ENCODE results near the gene ATF4. TPM values are rescaled to one million over a fixed set of nuclear protein-coding genes. Genes with fewer than 3 reads are reported as not detected.
A peak's percentile ranks its signal among the peaks of the same experiment; 100 is the strongest.

The ATF4 gene
- total and polyA plus RNA-seq, 7 donors = 246 to 1,369 (median 839) TPM

DNA sequence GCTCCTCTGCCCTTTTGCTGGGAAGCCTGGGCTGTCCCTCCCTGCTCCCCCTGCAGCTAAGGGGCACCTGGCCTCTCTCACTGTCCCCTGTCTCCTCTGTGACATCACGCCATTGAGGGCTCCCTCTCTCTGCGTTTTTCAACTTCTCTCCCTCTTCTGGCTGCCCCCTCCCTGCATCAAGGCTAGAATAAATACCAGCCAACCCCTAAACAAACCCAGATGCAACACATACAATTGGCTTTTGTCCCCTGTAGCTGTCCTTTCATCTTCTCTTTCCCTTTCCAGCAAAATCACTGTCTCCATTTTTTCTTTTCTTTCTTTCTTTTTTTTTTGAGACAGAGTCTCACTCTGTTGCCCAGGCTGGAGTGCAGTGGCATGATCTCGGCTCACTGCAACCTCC is 21.6 kb upstream of the ATF4 start:
- Histone ChIP-seq H3K27me3 (ENCODE audit: insufficient read depth in 3 of 3, low read length in 2 of 3) (no peaks in the 10 kb centered on the region), H3K9me3 (no peaks in the 10 kb centered on the region), H3K4me3 (no peak overlapping the region), H3K36me3 (ENCODE audit: insufficient read depth in 1 of 2, low read depth in 1 of 2) (peaks cover 0 to 3% of the 10 kb centered on the region in 2 donors), H3K27ac (peak overlapping the region; percentile 4), H3K4me1 (peaks cover 22% of the 10 kb centered on the region)
- ATAC-seq = no peak
- no peak for DNase-seq
- TF ChIP-seq, protein P1, sequence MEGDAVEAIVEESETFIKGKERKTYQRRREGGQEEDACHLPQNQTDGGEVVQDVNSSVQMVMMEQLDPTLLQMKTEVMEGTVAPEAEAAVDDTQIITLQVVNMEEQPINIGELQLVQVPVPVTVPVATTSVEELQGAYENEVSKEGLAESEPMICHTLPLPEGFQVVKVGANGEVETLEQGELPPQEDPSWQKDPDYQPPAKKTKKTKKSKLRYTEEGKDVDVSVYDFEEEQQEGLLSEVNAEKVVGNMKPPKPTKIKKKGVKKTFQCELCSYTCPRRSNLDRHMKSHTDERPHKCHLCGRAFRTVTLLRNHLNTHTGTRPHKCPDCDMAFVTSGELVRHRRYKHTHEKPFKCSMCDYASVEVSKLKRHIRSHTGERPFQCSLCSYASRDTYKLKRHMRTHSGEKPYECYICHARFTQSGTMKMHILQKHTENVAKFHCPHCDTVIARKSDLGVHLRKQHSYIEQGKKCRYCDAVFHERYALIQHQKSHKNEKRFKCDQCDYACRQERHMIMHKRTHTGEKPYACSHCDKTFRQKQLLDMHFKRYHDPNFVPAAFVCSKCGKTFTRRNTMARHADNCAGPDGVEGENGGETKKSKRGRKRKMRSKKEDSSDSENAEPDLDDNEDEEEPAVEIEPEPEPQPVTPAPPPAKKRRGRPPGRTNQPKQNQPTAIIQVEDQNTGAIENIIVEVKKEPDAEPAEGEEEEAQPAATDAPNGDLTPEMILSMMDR (IDR thresholded peaks at IDR 0.05) = no peak
- WGBS, 3 donors = 34 to 51% (median 34%) methylated on average over 3 of the region's 3 CpGs
- intact Hi-C loops (cut with DNase I) = loop anchor here in 1 of 2 donors (10.0 kb wide), 1 partner anchor 94 kb away; no protein-coding TSS in a partner anchor

DNA sequence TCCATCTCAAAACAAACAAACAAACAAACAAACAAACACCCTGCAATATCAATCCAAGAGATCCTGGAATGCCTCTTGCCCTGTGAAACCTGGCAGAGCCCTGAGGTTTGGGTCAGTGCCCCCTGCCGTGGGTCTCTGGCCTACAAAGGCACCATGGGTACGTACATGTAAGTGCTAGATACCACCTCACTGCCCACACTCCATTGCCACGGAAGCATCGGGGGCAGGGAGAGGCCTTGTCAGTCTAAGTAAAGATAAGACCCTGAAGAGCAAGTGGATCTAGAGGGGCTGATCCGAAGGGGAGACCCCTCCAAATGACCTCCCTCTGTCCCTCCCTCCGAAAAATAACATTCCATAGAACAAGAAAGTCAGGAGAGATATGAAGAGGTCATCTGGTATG is 20.3 kb upstream of the ATF4 start:
- no peak for ATAC-seq
- Histone ChIP-seq H3K36me3 (ENCODE audit: insufficient read depth in 1 of 2, low read depth in 1 of 2) (peaks cover under 1 to 16% of the 10 kb centered on the region in 2 donors), H3K4me3 (no peak overlapping the region), H3K27me3 (ENCODE audit: insufficient read depth in 3 of 3, low read length in 2 of 3) (no peaks in the 10 kb centered on the region), H3K4me1 (peaks cover 26% of the 10 kb centered on the region), H3K27ac (peak overlapping the region; percentile 91), H3K9me3 (no peaks in the 10 kb centered on the region)
- no peak for DNase-seq
- TF ChIP-seq, protein P1 (IDR thresholded peaks at IDR 0.05) = no peak
- 84 to 89% (median 88%) methylated on average over 6 of the region's 6 CpGs for WGBS, 3 donors
- intact Hi-C loops (cut with DNase I) = no loop called here

DNA sequence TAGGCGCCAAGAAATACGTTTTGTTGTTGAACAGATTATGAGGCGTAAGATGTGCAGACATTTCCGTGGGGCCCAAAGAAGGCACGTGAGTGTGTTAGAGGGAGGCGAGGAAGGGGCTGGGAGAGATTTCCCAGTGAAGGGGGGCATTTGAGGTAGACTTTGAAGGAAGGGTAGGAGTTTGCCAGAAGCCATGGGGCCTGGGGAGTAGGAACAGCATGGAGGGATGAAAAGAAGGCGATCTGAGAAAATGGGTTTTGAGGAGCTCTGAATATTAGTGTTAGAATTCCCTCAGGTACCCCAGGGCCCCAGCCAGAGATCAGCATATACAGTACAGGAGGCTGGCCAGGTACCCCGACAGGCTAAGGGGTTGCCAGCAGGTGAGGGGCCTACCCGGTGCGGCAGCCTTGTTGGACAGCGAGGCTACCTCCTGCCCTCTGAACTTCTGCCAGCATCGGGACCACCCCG is 18.7 kb upstream of the ATF4 start:
- Histone ChIP-seq H3K27me3 (ENCODE audit: insufficient read depth in 3 of 3, low read length in 2 of 3) (no peaks in the 10 kb centered on the region), H3K9me3 (no peaks in the 10 kb centered on the region), H3K36me3 (ENCODE audit: insufficient read depth in 1 of 2, low read depth in 1 of 2) (peaks cover 6 to 32% of the 10 kb centered on the region in 2 donors), H3K4me3 (peak overlapping the region; percentile 87), H3K27ac (peak overlapping the region; percentile 91), H3K4me1 (peaks cover 20% of the 10 kb centered on the region)
- TF ChIP-seq, protein P1 (IDR thresholded peaks at IDR 0.05) = no peak
- 29 to 34% (median 34%) methylated on average over 13 of the region's 13 CpGs for WGBS, 3 donors
- ATAC-seq (no peak), DNase-seq (no peak)
- intact Hi-C loops (cut with DNase I) = loop anchor here in 1 of 2 donors (2.0 kb wide), 2 partner anchors 17 to 27 kb away; no protein-coding TSS in a partner anchor

DNA sequence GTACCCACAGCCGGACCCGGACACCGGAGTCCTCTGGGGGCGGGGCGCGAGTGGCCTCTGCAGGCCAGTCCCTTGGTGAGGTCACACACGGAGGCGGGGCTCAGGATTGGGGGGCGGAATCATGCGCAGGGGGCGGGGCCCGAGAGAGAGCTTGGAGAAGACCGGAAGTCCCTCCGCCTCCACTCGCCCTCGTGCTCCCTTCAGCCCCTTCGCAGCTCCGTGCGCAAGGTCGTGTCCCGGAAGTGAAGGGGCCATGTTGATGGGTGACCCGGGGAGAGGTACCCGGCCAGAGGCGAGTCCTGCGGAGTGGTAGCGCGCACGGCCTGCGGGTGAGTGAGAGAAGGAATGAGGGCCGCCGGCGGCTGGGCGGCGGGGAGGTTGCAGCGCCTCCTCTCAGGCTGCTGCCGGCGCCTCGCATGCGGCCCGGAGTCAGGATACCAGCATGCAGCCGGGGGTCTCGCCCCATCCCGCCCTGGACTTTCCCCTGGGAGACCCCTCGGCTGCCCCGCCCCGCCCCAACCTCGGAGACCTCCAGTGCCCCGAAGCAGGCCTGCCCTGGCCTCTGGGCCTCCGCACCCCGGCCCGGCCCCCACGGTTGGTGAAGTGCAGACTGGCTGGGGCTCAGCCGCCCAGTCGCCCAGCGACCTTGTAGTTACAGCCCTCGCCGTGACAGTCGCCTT is 18.1 kb upstream of the ATF4 start, which contains the start of gene MIEF1:
Gene MIEF1 (plus strand): TSS at position 182 of the 680 bp plus-strand sequence. CDS start 9,005 bp downstream, outside the sequence.
- ATAC-seq = peak; percentile 98 to 99 (median 99)
- intact Hi-C loops (cut with DNase I) = loop anchor here in 1 of 2 donors (2.0 kb wide), 2 partner anchors 17 to 27 kb away; no protein-coding TSS in a partner anchor
- TF ChIP-seq, protein P1 (IDR thresholded peaks at IDR 0.05) = no peak
- DNase-seq = peak; percentile 98 to 99
- peak within 1 kb of the TSS; percentile 91 for H3K27ac ChIP-seq
- peaks cover 19% of the 10 kb centered on the region for H3K4me1 ChIP-seq
- no peaks in the 10 kb centered on the region for H3K9me3 ChIP-seq
- WGBS, 3 donors = 0 to 1% (median 1%) methylated on average over 40 to 58 of the region's 58 CpGs
- H3K4me3 ChIP-seq = peak within 1 kb of the TSS; percentile 87
- H3K27me3 ChIP-seq (ENCODE audit: insufficient read depth in 3 of 3, low read length in 2 of 3) = no peaks in the 10 kb centered on the region
- H3K36me3 ChIP-seq (ENCODE audit: insufficient read depth in 1 of 2, low read depth in 1 of 2) = peaks cover 6 to 37% of the 10 kb centered on the region in 2 donors

Measured in psoas muscle (tissue), 8 donors.